GM12878 (cell line): ENCODE data around the gene ATP13A1.

ENCODE experiments used
- ETV6 ChIP-seq, 2 experiments: fragments of 450-650 bp in 1 of 2; IDR thresholded peaks in 1 of 2; conservative IDR thresholded peaks in 1 of 2; 2 replicates each; pipeline ENCODE4 v1.6.1; 2014; ENCODE audit warnings: antibody characterized with exemption in 1 of 2, borderline replicate concordance in 1 of 2, low read depth in 1 of 2, mild to moderate bottlenecking in 1 of 2, moderate library complexity in 1 of 2
- POLR2AphosphoS5 ChIP-seq: IDR thresholded peaks from 2 replicates; pipeline ENCODE4 v1.6.1; 2011; ENCODE audit warnings: mild to moderate bottlenecking, low read length, inconsistent platforms
- TF ChIP-seq, protein P1 (sequence below), 3 experiments: IDR thresholded peaks in 2 of 3; conservative IDR thresholded peaks in 1 of 3; 2 replicates each; pipeline ENCODE4 v1.5.1; 2011; ENCODE audit warnings: low read depth in 3 of 3, low read length in 3 of 3, mild to moderate bottlenecking in 3 of 3, control low read depth in 2 of 3, moderate library complexity in 2 of 3, inconsistent platforms in 1 of 3, mixed read lengths in 1 of 3; ENCODE audit not compliant: control insufficient read depth in 2 of 3, insufficient read depth in 1 of 3; ENCODE audit errors: extremely low read depth in 1 of 3

DNA sequence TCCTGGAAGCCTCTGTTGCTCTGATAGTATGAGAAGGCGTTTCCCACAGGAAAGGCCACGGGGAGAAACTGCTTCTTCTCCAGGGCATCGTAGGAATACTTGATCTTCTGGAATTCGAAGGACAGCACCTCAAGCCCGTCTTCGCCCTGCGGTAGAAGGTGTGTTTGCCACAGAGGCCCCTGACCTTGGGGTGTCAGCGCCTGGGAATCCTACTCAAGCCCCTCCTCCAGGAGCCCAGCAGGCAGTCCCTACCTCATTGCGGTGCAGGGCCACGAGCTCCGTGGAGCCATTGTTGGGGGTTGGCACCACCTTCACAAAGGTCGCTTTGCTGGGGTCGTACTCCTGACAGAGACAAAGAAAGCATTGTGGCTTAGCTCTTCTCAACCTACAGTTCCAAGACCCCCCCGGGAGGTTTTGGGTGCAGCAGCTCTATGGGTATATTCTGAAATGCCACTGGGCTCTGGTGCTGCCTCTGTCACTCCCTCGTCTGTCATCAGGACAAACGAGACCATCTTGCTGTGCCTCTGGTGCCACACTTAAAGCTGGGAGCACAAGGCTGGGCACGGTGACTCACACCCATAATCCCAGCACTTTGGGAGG, 3.7 kb downstream of the ATP13A1 start:
- no peak for TF ChIP-seq POLR2AphosphoS5
- no peak for TF ChIP-seq ETV6 (conservative IDR thresholded peaks at IDR 0.05 in 1 of 2, IDR thresholded peaks at IDR 0.05 in 1 of 2; ENCODE audit: borderline replicate concordance in 1 of 2, low read depth in 1 of 2)
- TF ChIP-seq, protein P1, sequence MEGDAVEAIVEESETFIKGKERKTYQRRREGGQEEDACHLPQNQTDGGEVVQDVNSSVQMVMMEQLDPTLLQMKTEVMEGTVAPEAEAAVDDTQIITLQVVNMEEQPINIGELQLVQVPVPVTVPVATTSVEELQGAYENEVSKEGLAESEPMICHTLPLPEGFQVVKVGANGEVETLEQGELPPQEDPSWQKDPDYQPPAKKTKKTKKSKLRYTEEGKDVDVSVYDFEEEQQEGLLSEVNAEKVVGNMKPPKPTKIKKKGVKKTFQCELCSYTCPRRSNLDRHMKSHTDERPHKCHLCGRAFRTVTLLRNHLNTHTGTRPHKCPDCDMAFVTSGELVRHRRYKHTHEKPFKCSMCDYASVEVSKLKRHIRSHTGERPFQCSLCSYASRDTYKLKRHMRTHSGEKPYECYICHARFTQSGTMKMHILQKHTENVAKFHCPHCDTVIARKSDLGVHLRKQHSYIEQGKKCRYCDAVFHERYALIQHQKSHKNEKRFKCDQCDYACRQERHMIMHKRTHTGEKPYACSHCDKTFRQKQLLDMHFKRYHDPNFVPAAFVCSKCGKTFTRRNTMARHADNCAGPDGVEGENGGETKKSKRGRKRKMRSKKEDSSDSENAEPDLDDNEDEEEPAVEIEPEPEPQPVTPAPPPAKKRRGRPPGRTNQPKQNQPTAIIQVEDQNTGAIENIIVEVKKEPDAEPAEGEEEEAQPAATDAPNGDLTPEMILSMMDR (IDR thresholded peaks at IDR 0.05 in 2 of 3, conservative IDR thresholded peaks at IDR 0.05 in 1 of 3; ENCODE audit: control insufficient read depth in 2 of 3, extremely low read depth in 1 of 3, insufficient read depth in 1 of 3, low read depth in 3 of 3, low read length in 3 of 3) = no peak
